Esophagus muscularis mucosa (tissue), 3 donors: ENCODE measurements around the gene AKAP12.

Source experiments
- POLR2A ChIP-seq: fragments of 450-650 bp; IDR thresholded peaks from one replicate; pipeline ENCODE4 v1.6.1; 2017; ENCODE audit warnings: antibody characterized with exemption, moderate library complexity, mild to moderate bottlenecking, low read depth
- TF ChIP-seq, protein P1 (sequence below), 3 experiments: fragments of 200-600 bp in 2 of 3; fragments of 450-650 bp in 1 of 3; sonication (generic) in 2 of 3; IDR thresholded peaks; one replicate each; pipeline ENCODE4 v1.5.1; 2017 to 2019; ENCODE audit warnings: antibody characterized with exemption in 3 of 3, mild to moderate bottlenecking in 2 of 3, moderate library complexity in 1 of 3

DNA sequence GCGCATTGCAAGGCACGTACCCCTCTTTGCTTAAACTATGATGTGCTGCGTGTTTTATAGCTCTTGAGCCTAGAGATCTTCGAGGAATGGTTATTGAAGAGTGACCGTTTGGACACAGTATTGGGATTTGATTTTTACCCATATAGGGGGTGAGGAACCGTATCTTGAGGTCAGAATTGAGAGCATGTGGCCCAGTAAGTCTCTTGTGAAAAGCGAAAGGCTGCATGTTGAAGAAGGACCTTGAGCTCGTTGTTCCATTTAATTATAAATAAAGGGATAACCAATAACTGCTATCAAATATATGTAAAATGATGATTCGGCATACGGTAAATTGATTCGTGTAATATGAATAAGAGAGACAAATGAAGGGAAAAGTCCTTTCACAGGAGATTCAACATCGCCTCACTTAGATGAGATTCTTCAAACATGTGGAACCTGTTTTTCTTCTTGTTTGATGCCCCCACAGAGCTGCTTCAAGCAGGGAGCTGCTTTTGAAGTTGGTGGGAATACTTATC is 66.6 kb downstream of the AKAP12 start:
- TF ChIP-seq, protein P1, sequence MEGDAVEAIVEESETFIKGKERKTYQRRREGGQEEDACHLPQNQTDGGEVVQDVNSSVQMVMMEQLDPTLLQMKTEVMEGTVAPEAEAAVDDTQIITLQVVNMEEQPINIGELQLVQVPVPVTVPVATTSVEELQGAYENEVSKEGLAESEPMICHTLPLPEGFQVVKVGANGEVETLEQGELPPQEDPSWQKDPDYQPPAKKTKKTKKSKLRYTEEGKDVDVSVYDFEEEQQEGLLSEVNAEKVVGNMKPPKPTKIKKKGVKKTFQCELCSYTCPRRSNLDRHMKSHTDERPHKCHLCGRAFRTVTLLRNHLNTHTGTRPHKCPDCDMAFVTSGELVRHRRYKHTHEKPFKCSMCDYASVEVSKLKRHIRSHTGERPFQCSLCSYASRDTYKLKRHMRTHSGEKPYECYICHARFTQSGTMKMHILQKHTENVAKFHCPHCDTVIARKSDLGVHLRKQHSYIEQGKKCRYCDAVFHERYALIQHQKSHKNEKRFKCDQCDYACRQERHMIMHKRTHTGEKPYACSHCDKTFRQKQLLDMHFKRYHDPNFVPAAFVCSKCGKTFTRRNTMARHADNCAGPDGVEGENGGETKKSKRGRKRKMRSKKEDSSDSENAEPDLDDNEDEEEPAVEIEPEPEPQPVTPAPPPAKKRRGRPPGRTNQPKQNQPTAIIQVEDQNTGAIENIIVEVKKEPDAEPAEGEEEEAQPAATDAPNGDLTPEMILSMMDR (IDR thresholded peaks at IDR 0.05), result no peak
- no peak for TF ChIP-seq POLR2A
